ENCODE measurements around the gene TMEM131L. TPM values are rescaled to one million over a fixed set of nuclear protein-coding genes. Genes with fewer than 3 reads are reported as not detected.

The TMEM131L gene
- total RNA-seq, 1 experiment from 2014 or later = 19.7 TPM

DNA sequence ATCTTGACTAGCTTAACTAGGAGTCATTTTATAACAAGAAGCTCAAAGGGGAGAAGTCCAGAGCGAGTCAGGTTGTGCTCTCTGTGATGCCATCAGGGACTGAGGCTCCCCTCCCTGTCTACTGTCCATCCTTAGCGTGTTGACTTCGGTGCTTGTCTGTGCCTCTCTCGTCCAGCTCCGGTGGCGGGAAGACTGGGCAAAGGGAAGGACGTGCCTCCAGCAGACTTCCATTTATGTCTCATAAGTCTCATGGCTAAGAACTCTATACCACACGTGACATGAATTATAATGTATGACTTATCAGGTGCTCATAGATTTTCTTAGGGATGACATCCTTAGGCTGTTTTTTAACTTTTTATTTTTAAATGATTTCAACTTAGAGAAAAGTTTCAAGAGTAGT is 125.3 kb downstream of the TMEM131L start (continued):
- TF ChIP-seq, protein P1, sequence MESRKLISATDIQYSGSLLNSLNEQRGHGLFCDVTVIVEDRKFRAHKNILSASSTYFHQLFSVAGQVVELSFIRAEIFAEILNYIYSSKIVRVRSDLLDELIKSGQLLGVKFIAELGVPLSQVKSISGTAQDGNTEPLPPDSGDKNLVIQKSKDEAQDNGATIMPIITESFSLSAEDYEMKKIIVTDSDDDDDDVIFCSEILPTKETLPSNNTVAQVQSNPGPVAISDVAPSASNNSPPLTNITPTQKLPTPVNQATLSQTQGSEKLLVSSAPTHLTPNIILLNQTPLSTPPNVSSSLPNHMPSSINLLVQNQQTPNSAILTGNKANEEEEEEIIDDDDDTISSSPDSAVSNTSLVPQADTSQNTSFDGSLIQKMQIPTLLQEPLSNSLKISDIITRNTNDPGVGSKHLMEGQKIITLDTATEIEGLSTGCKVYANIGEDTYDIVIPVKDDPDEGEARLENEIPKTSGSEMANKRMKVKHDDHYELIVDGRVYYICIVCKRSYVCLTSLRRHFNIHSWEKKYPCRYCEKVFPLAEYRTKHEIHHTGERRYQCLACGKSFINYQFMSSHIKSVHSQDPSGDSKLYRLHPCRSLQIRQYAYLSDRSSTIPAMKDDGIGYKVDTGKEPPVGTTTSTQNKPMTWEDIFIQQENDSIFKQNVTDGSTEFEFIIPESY (IDR thresholded peaks at IDR 0.05; ENCODE audit: extremely low read depth, insufficient replicate concordance, low read length) = no peak
- TF ChIP-seq, protein P2, sequence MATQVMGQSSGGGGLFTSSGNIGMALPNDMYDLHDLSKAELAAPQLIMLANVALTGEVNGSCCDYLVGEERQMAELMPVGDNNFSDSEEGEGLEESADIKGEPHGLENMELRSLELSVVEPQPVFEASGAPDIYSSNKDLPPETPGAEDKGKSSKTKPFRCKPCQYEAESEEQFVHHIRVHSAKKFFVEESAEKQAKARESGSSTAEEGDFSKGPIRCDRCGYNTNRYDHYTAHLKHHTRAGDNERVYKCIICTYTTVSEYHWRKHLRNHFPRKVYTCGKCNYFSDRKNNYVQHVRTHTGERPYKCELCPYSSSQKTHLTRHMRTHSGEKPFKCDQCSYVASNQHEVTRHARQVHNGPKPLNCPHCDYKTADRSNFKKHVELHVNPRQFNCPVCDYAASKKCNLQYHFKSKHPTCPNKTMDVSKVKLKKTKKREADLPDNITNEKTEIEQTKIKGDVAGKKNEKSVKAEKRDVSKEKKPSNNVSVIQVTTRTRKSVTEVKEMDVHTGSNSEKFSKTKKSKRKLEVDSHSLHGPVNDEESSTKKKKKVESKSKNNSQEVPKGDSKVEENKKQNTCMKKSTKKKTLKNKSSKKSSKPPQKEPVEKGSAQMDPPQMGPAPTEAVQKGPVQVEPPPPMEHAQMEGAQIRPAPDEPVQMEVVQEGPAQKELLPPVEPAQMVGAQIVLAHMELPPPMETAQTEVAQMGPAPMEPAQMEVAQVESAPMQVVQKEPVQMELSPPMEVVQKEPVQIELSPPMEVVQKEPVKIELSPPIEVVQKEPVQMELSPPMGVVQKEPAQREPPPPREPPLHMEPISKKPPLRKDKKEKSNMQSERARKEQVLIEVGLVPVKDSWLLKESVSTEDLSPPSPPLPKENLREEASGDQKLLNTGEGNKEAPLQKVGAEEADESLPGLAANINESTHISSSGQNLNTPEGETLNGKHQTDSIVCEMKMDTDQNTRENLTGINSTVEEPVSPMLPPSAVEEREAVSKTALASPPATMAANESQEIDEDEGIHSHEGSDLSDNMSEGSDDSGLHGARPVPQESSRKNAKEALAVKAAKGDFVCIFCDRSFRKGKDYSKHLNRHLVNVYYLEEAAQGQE (IDR thresholded peaks at IDR 0.05; ENCODE audit: low read depth) = no peak

DNA sequence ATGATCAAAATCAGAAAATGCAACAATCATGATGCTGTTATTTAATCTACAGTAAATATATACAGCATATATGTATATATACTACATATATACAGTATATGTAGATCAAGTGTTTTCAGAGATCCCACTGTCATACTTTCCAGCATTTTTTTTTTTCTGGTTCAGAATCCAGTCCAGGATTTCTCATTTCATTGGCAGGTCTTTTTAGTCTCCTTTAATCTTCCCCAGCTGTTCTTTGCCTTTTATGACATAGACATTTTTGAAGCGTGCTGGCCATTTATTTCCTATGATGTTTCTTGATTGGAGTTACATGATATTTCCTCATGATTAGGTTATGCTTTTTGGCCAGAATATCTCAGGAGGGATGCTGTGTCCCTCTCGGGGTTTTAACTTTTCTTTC is 125.9 kb downstream of the TMEM131L start:
- Histone ChIP-seq H3K36me3 (ENCODE audit: control insufficient read depth in 1 of 2, insufficient read depth in 2 of 2, low read length in 2 of 2) (peaks cover 2 to 7% of the 10 kb centered on the region in 2 experiments; a peak in 1 of 4 replicates), H3K79me2 (ENCODE audit: insufficient read depth, low read length) (no peaks in the 10 kb centered on the region), H3K4me3 (replicated peaks in 1 of 2; ENCODE audit: low read depth in 1 of 2, low read length in 2 of 2) (no peak overlapping the region), H3K9me2 (ENCODE audit: insufficient read depth) (no peaks in the 10 kb centered on the region), H2AFZ (ENCODE audit: low read depth, low read length, poor library complexity, severe bottlenecking) (no peak overlapping the region), H4K20me1 (ENCODE audit: insufficient read depth) (no peaks in the 10 kb centered on the region), H3K9me3 (ENCODE audit: control insufficient read depth in 1 of 2, insufficient read depth in 1 of 2, low read depth in 1 of 2, low read length in 2 of 2) (no peaks in the 10 kb centered on the region), H3K9ac (ENCODE audit: low read length) (no peak overlapping the region), H3K27me3 (ENCODE audit: insufficient read depth, low read length) (no peaks in the 10 kb centered on the region), H3K4me1 (ENCODE audit: control insufficient read depth in 1 of 2, insufficient read depth in 2 of 2, low read length in 2 of 2) (no peaks in the 10 kb centered on the region), H3K27ac (ENCODE audit: low read depth, low read length) (no peak overlapping the region), H3K4me2 (ENCODE audit: low read length) (no peak overlapping the region)
- CTCF ChIA-PET = no interaction called here
- no TSS peak for BruUV-seq (replicated peaks)
- intact Hi-C loops (cut with micrococcal nuclease) = no loop called here
- TF ChIP-seq CBX3 (IDR thresholded peaks at IDR 0.05; ENCODE audit: low read depth) (no peak), YY1 (IDR thresholded peaks at IDR 0.05; ENCODE audit: extremely low read depth, insufficient replicate concordance, low read depth, low read length) (no peak), ZFX (IDR thresholded peaks at IDR 0.05) (no peak), FOSL1 (IDR thresholded peaks at IDR 0.05; ENCODE audit: low read depth) (no peak), POLR2A (IDR thresholded peaks at IDR 0.05; ENCODE audit: borderline replicate concordance, extremely low read depth, insufficient read depth, insufficient read length) (no peak), CEBPB (IDR thresholded peaks at IDR 0.05; ENCODE audit: low read depth) (no peak), SP1 (IDR thresholded peaks at IDR 0.05; ENCODE audit: low read depth) (no peak), JUND (IDR thresholded peaks at IDR 0.05) (no peak)
- ATAC-seq (no peak), DNase-seq (ENCODE audit: low read depth, low spot score) (no peak)
- RAD21 ChIA-PET (ENCODE audit: low non-redundant PET in 1 of 2, low total read pairs in 2 of 2, uncharacterized antibody in 2 of 2, unreplicated experiment in 2 of 2) = no interaction called here
- POLR2A ChIA-PET = no interaction called here
